HCT116 (cell line): ENCODE results near the gene ASCC2. TPM values are rescaled to one million over a fixed set of nuclear protein-coding genes. Genes with fewer than 3 reads are reported as not detected.

ENCODE experiments used
- ATAC-seq: fragments of 200-7000 bp; cut with Tn5 transposase; 2 replicates; pipeline ENCODE4 v1.9.1; 2020; ENCODE audit warnings: mild to moderate bottlenecking, moderate library complexity
- BruUV-seq: library from RNA; stranded (reverse); fragments of 400-500 nt; replicated peaks from 2 replicates; lab custom pipeline; 2021; lab: Mats Ljungman, UMichigan
- CTCF ChIA-PET: fragments of 300-600 bp; sonication (Branson Sonifier 250); formaldehyde crosslinking; loops from one replicate; lab custom pipeline; 2021; ENCODE audit warnings: antibody characterized with exemption; lab: Charles Lee
- POLR2A ChIA-PET: fragments of 300-600, 350-600 bp; sonication (Branson Sonifier 250); formaldehyde crosslinking; loops from one replicate; lab custom pipeline; 2021; ENCODE audit warnings: antibody characterized with exemption; lab: Charles Lee
- RAD21 ChIA-PET, 2 experiments: fragments of 300-600 bp; sonication (Branson Sonifier 250); formaldehyde crosslinking; loops; one replicate each; lab custom pipeline; 2023; ENCODE audit warnings: low total read pairs in 2 of 2; ENCODE audit not compliant: uncharacterized antibody in 2 of 2, unreplicated experiment in 2 of 2, low non-redundant PET in 1 of 2; lab: Charles Lee
- DNase-seq: peaks from one replicate; pipeline ENCODE4 v3.0.0-alpha.2; 2010; ENCODE audit warnings: low read depth, low spot score
- H2AFZ ChIP-seq: fragments of 200-600 bp; shearing (Covaris generic), sonication (generic); 2 replicates; pipeline ENCODE4 v1.6.1; 2017; ENCODE audit warnings: low read depth, mixed run types, mixed read lengths, antibody characterized with exemption, low read length; ENCODE audit not compliant: poor library complexity, severe bottlenecking
- H3K27ac ChIP-seq: 2 replicates; pipeline ENCODE4 v1.5.1; 2012; ENCODE audit warnings: low read depth, low read length
- H3K27me3 ChIP-seq: fragments of 200-600 bp; sonication (generic); 2 replicates; pipeline ENCODE4 v1.6.1; 2016; ENCODE audit warnings: mixed run types, low read length, mixed read lengths; ENCODE audit not compliant: insufficient read depth
- H3K36me3 ChIP-seq, 2 experiments: fragments of 200-500 bp in 1 of 2; fragments of 200-600 bp in 1 of 2; sonication (Bioruptor generic) in 1 of 2; sonication (generic) in 1 of 2; 2 replicates each; pipeline versions ENCODE4 v1.5.1 to v1.6.1; 2014 to 2016; ENCODE audit warnings: low read length in 2 of 2, inconsistent platforms in 1 of 2, mixed read lengths in 1 of 2, mixed run types in 1 of 2; ENCODE audit not compliant: insufficient read depth in 2 of 2, control insufficient read depth in 1 of 2
- H3K4me1 ChIP-seq, 2 experiments: fragments of 200-600 bp in 1 of 2; sonication (generic) in 1 of 2; 2 replicates each; pipeline versions ENCODE4 v1.5.1 to v1.6.1; 2012 to 2017; ENCODE audit warnings: low read length in 2 of 2, inconsistent platforms in 1 of 2, mild to moderate bottlenecking in 1 of 2, mixed read lengths in 1 of 2, mixed run types in 1 of 2, moderate library complexity in 1 of 2; ENCODE audit not compliant: insufficient read depth in 2 of 2, control insufficient read depth in 1 of 2
- H3K4me2 ChIP-seq: fragments of 200-600 bp; sonication (generic); 2 replicates; pipeline ENCODE4 v1.6.1; 2017; ENCODE audit warnings: mixed run types, low read length, mixed read lengths
- H3K4me3 ChIP-seq, 2 experiments: fragments of 200-600 bp in 1 of 2; sonication (generic) in 1 of 2; replicated peaks in 1 of 2; 2 replicates each; pipeline ENCODE4 v1.5.1; 2011 to 2016; ENCODE audit warnings: low read length in 2 of 2, control low read depth in 1 of 2, low read depth in 1 of 2, mild to moderate bottlenecking in 1 of 2, mixed read lengths in 1 of 2, mixed run types in 1 of 2
- H3K79me2 ChIP-seq: fragments of 200-600 bp; sonication (generic); 2 replicates; pipeline ENCODE4 v1.6.1; 2017; ENCODE audit warnings: mild to moderate bottlenecking, mixed run types, low read length, moderate library complexity, mixed read lengths; ENCODE audit not compliant: insufficient read depth
- H3K9ac ChIP-seq: fragments of 200-600 bp; sonication (generic); 2 replicates; pipeline ENCODE4 v1.6.1; 2016; ENCODE audit warnings: low read length, mixed read lengths
- H3K9me2 ChIP-seq: fragments of 200-600 bp; sonication (generic), shearing (Covaris generic); 2 replicates; pipeline ENCODE4 v1.6.1; 2017; ENCODE audit warnings: mixed run types, mild to moderate bottlenecking, moderate library complexity; ENCODE audit not compliant: insufficient read depth
- H3K9me3 ChIP-seq, 2 experiments: fragments of 200-500 bp in 1 of 2; fragments of 200-600 bp in 1 of 2; sonication (Bioruptor generic) in 1 of 2; sonication (generic) in 1 of 2; 2 replicates each; pipeline ENCODE4 v1.6.1; 2014 to 2017; ENCODE audit warnings: low read length in 2 of 2, mixed read lengths in 2 of 2, inconsistent platforms in 1 of 2, low read depth in 1 of 2, mild to moderate bottlenecking in 1 of 2, mixed run types in 1 of 2, moderate library complexity in 1 of 2; ENCODE audit not compliant: control insufficient read depth in 1 of 2, insufficient read depth in 1 of 2
- H4K20me1 ChIP-seq: fragments of 200-600 bp; sonication (generic), shearing (Covaris generic); 2 replicates; pipeline ENCODE4 v1.6.1; 2017; ENCODE audit warnings: mixed run types, mild to moderate bottlenecking, moderate library complexity; ENCODE audit not compliant: insufficient read depth
- CBX3 ChIP-seq: IDR thresholded peaks from 2 replicates; pipeline ENCODE4 v1.6.1; 2012; ENCODE audit warnings: low read depth
- CEBPB ChIP-seq: IDR thresholded peaks from 2 replicates; pipeline ENCODE4 v1.6.1; 2012; ENCODE audit warnings: low read depth
- ELF1 ChIP-seq: IDR thresholded peaks from 2 replicates; pipeline ENCODE4 v1.6.1; 2012; ENCODE audit warnings: low read depth, borderline replicate concordance
- EZH2 ChIP-seq: fragments of 200-600 bp; sonication (generic); IDR thresholded peaks from 2 replicates; pipeline ENCODE4 v1.6.1; 2017; ENCODE audit warnings: antibody characterized with exemption, mixed run types
- EZH2phosphoT487 ChIP-seq: fragments of 200-600 bp; IDR thresholded peaks from 2 replicates; pipeline ENCODE4 v1.6.1; 2018; ENCODE audit warnings: antibody characterized with exemption, borderline replicate concordance
- FOSL1 ChIP-seq: IDR thresholded peaks from 2 replicates; pipeline ENCODE4 v1.6.1; 2012; ENCODE audit warnings: low read depth
- MAX ChIP-seq: IDR thresholded peaks from 2 replicates; pipeline ENCODE4 v1.6.1; 2012
- POLR2A ChIP-seq: IDR thresholded peaks from 2 replicates; pipeline ENCODE4 v1.7.0; 2011; ENCODE audit warnings: borderline replicate concordance; ENCODE audit not compliant: insufficient read depth, insufficient read length; ENCODE audit errors: extremely low read depth
- RAD21 ChIP-seq: IDR thresholded peaks from 2 replicates; pipeline ENCODE4 v1.6.1; 2012; ENCODE audit warnings: low read depth, mild to moderate bottlenecking
- REST ChIP-seq: IDR thresholded peaks from 2 replicates; pipeline ENCODE4 v1.6.1; 2012; ENCODE audit warnings: low read depth
- SIN3A ChIP-seq: IDR thresholded peaks from 2 replicates; pipeline ENCODE4 v1.6.1; 2012; ENCODE audit warnings: low read depth
- SP1 ChIP-seq: IDR thresholded peaks from 2 replicates; pipeline ENCODE4 v1.6.1; 2012; ENCODE audit warnings: low read depth
- SRF ChIP-seq: IDR thresholded peaks from 2 replicates; pipeline ENCODE4 v1.6.1; 2012; ENCODE audit warnings: low read depth
- TCF7L2 ChIP-seq: IDR thresholded peaks from 2 replicates; pipeline ENCODE4 v1.7.0; 2011; ENCODE audit warnings: borderline replicate concordance, inconsistent platforms; ENCODE audit not compliant: insufficient read depth, insufficient read length; ENCODE audit errors: extremely low read depth
- YY1 ChIP-seq: IDR thresholded peaks from 2 replicates; pipeline ENCODE4 v1.6.1; 2011; ENCODE audit warnings: low read length, low read depth, moderate library complexity, mild to moderate bottlenecking; ENCODE audit not compliant: insufficient replicate concordance; ENCODE audit errors: extremely low read depth
- ZFX ChIP-seq: fragments of 450-650 bp; IDR thresholded peaks from 2 replicates; pipeline ENCODE4 v1.6.1; 2017
- ZNF274 ChIP-seq: fragments of 200-500 bp; sonication (Bioruptor generic); IDR thresholded peaks from 2 replicates; pipeline ENCODE4 v1.6.1; 2014; ENCODE audit warnings: mild to moderate bottlenecking, low read depth, low read length, inconsistent platforms
- intact Hi-C: fragments of 100-400 bp; cut with micrococcal nuclease; formaldehyde crosslinking; loops from 2 replicates; pipeline ENCODE4 v1.10.0; 2022
- total RNA-seq: library from RNA; stranded (reverse); gene quantifications from one replicate; pipeline ENCODE4 v1.2.1, GENCODE V29; 2021; ENCODE audit not compliant: unreplicated experiment

Gene ASCC2
- total RNA-seq, 1 experiment from 2014 or later = 68.6 TPM

- Histone ChIP-seq H3K9me3 (no peaks in the 10 kb centered on the region), H2AFZ (no peak overlapping the region), H3K4me3 (peak overlapping the region in 1 of 2 experiments; percentile 26; a peak in 2 of 4 replicates), H3K36me3 (peaks cover 13 to 30% of the 10 kb centered on the region in 2 experiments; a peak in 3 of 4 replicates), H4K20me1 (no peaks in the 10 kb centered on the region), H3K4me1 (peaks cover 26 to 28% of the 10 kb centered on the region in 2 experiments), H3K9ac (peak overlapping the region; percentile 34), H3K4me2 (peak overlapping the region; percentile 73), H3K27me3 (no peaks in the 10 kb centered on the region), H3K27ac (peak overlapping the region; percentile 67), H3K9me2 (no peaks in the 10 kb centered on the region), H3K79me2 (no peaks in the 10 kb centered on the region)
- TF ChIP-seq TCF7L2 = no peak
- TF ChIP-seq ZNF274 = no peak
- no peak for TF ChIP-seq MAX
- TF ChIP-seq EZH2 = no peak
- no peak for TF ChIP-seq ZFX
- TF ChIP-seq CBX3 = no peak
- TF ChIP-seq EZH2phosphoT487 = no peak
- no peak for TF ChIP-seq SIN3A
- TF ChIP-seq ELF1 = no peak
- no peak for TF ChIP-seq RAD21
- TF ChIP-seq FOSL1 = no peak
- no peak for TF ChIP-seq YY1
- no peak for TF ChIP-seq CEBPB
- no peak for TF ChIP-seq REST
- TF ChIP-seq POLR2A = no peak
- TF ChIP-seq SP1 = no peak
- no peak for TF ChIP-seq SRF
- no TSS peak for BruUV-seq
- ATAC-seq = peak; percentile 36
- intact Hi-C loops = no loop called here
- no peak for DNase-seq
- CTCF ChIA-PET = no interaction called here
- POLR2A ChIA-PET = interaction anchor here (0.6 to 1.5 kb wide), 2 partner anchors 28 to 39 kb away, joined by 3 read pairs; partner anchors contain the start of gene ASCC2
- RAD21 ChIA-PET = no interaction called here
These were observed 39.3 kb downstream of the ASCC2 start for GRCh38 chr22:29798801-29799200.
